CD14-positive monocyte (primary cell): Measurements from ENCODE around the gene TMTC2. TPM values are rescaled to one million over a fixed set of nuclear protein-coding genes. Genes with fewer than 3 reads are reported as not detected.

Source experiments
- DNase-seq, 3 donors: peaks; one replicate each; pipeline ENCODE4 v3.0.0-alpha.2; 2011 to 2022
- H2AFZ ChIP-seq: 2 replicates; pipeline ENCODE4 v1.6.0; 2012; ENCODE audit warnings: mild to moderate bottlenecking, low read depth, low read length, inconsistent platforms; ENCODE audit not compliant: insufficient read depth, poor library complexity, severe bottlenecking
- H3K27ac ChIP-seq, 2 donors: 1 replicate in 1 of 2; 2 replicates in 1 of 2; pipeline ENCODE4 v1.5.1; 2012 to 2013; ENCODE audit warnings: low read length in 2 of 2, control low read depth in 1 of 2, inconsistent platforms in 1 of 2, low read depth in 1 of 2, mild to moderate bottlenecking in 1 of 2
- H3K27me3 ChIP-seq, 2 donors: one replicate each; pipeline versions ENCODE4 v1.6.0 to v1.6.1; 2011 to 2013; ENCODE audit warnings: low read length in 2 of 2; ENCODE audit not compliant: control insufficient read depth in 2 of 2, insufficient read depth in 2 of 2
- H3K36me3 ChIP-seq, 2 donors: replicated peaks in 1 of 2; 1 replicate in 1 of 2; 2 replicates in 1 of 2; pipeline versions ENCODE4 v1.5.1 to v1.6.1; 2012 to 2013; ENCODE audit warnings: low read length in 2 of 2, control low read depth in 1 of 2, inconsistent platforms in 1 of 2, mild to moderate bottlenecking in 1 of 2; ENCODE audit not compliant: insufficient read depth in 2 of 2, control insufficient read depth in 1 of 2
- H3K4me1 ChIP-seq, 2 donors: 1 replicate in 1 of 2; 2 replicates in 1 of 2; pipeline versions ENCODE4 v1.5.1 to v1.6.1; 2012 to 2013; ENCODE audit warnings: low read length in 2 of 2, control low read depth in 1 of 2, inconsistent platforms in 1 of 2, mild to moderate bottlenecking in 1 of 2, moderate library complexity in 1 of 2; ENCODE audit not compliant: insufficient read depth in 2 of 2, control insufficient read depth in 1 of 2
- H3K4me2 ChIP-seq: replicated peaks from 2 replicates; pipeline ENCODE3; 2012; ENCODE audit warnings: low read length, moderate library complexity, mild to moderate bottlenecking; ENCODE audit not compliant: poor library complexity, severe bottlenecking; ENCODE audit errors: extremely low read depth
- H3K4me3 ChIP-seq, 3 experiments: fragments of 200-600 bp in 1 of 3; sonication (generic) in 1 of 3; replicated peaks in 1 of 3; 1 replicate in 2 of 3; 2 replicates in 1 of 3; pipeline ENCODE4 v1.5.1; 2011 to 2013; ENCODE audit warnings: low read length in 3 of 3, mild to moderate bottlenecking in 3 of 3, control low read depth in 2 of 3, low read depth in 2 of 3, inconsistent platforms in 1 of 3, moderate library complexity in 1 of 3
- H3K79me2 ChIP-seq: 2 replicates; pipeline ENCODE4 v1.6.0; 2012; ENCODE audit warnings: mild to moderate bottlenecking, control low read depth, inconsistent platforms, low read length, moderate library complexity; ENCODE audit not compliant: insufficient read depth
- H3K9ac ChIP-seq: 2 replicates; pipeline ENCODE4 v1.6.0; 2017; ENCODE audit warnings: low read length, mild to moderate bottlenecking; ENCODE audit not compliant: insufficient read depth, poor library complexity, severe bottlenecking
- H3K9me3 ChIP-seq, 2 donors: replicated peaks in 1 of 2; 1 replicate in 1 of 2; 2 replicates in 1 of 2; pipeline versions ENCODE4 v1.5.1 to v1.6.1; 2012 to 2013; ENCODE audit warnings: low read length in 2 of 2, control low read depth in 1 of 2; ENCODE audit not compliant: control insufficient read depth in 1 of 2, insufficient read depth in 1 of 2
- H4K20me1 ChIP-seq: 2 replicates; pipeline ENCODE4 v1.6.0; 2012; ENCODE audit warnings: mild to moderate bottlenecking, low read length, control low read depth, moderate library complexity; ENCODE audit not compliant: insufficient read depth
- H3K27ac Mint-ChIP-seq, 7 donors: one replicate each; pipeline ENCODE4 v1.8.0; 2020; ENCODE audit warnings: mild to moderate bottlenecking in 7 of 7, mixed read lengths in 7 of 7, moderate library complexity in 6 of 7, inconsistent platforms in 2 of 7
- H3K27me3 Mint-ChIP-seq, 3 donors: one replicate each; pipeline ENCODE4 v1.8.0; 2021 to 2022; ENCODE audit warnings: low read depth in 3 of 3, mild to moderate bottlenecking in 3 of 3, mixed read lengths in 3 of 3, moderate library complexity in 3 of 3, inconsistent platforms in 1 of 3
- H3K36me3 Mint-ChIP-seq, 2 donors: one replicate each; pipeline ENCODE4 v1.8.0; 2020; ENCODE audit warnings: mixed read lengths in 2 of 2, inconsistent platforms in 1 of 2, mild to moderate bottlenecking in 1 of 2
- H3K4me1 Mint-ChIP-seq: one replicate; pipeline ENCODE4 v1.8.0; 2020; ENCODE audit warnings: mild to moderate bottlenecking, mixed read lengths
- H3K4me3 Mint-ChIP-seq, 2 donors: one replicate each; pipeline ENCODE4 v1.8.0; 2020; ENCODE audit warnings: mild to moderate bottlenecking in 2 of 2, mixed read lengths in 2 of 2, moderate library complexity in 1 of 2
- H3K9me3 Mint-ChIP-seq, 7 donors: one replicate each; pipeline ENCODE4 v1.8.0; 2020 to 2022; ENCODE audit warnings: mixed read lengths in 7 of 7, mild to moderate bottlenecking in 6 of 7, moderate library complexity in 6 of 7, inconsistent platforms in 2 of 7
- WGBS: methylation state at CpG from one replicate; pipeline ENCODE4 v1.1.5; 2013; ENCODE audit warnings: missing lambda C conversion rate; ENCODE audit not compliant: insufficient coverage; 5-methylcytosine and 5-hydroxymethylcytosine counted together
- intact Hi-C, 2 donors: fragments of 100-400 bp; cut with micrococcal nuclease; formaldehyde crosslinking; loops; one replicate each; pipeline versions ENCODE4 v1.15.0 to v1.15.1; 2023
- polyA plus RNA-seq, 3 donors: library from polyadenylated mRNA; depleted of rRNA in 1 of 3; unstranded in 2 of 3; stranded (reverse) in 1 of 3; fragments of 300-500 nt in 2 of 3; fragments of >200 nt in 1 of 3; fragmentation: Illumina TruSeq in 2 of 3; gene quantifications; 1 replicate in 2 of 3; 2 replicates in 1 of 3; pipeline ENCODE4 v1.2.3, GENCODE V29; 2012 to 2021
- TF ChIP-seq, protein P1 (sequence below): fragments of 200-600 bp; IDR thresholded peaks from one replicate; pipeline ENCODE4 v1.8.0; 2022; ENCODE audit warnings: antibody characterized with exemption, mild to moderate bottlenecking

TMTC2 gene
- polyA plus RNA-seq, 3 donors, result 2.5 to 15.7 (median 3.3) TPM

DNA sequence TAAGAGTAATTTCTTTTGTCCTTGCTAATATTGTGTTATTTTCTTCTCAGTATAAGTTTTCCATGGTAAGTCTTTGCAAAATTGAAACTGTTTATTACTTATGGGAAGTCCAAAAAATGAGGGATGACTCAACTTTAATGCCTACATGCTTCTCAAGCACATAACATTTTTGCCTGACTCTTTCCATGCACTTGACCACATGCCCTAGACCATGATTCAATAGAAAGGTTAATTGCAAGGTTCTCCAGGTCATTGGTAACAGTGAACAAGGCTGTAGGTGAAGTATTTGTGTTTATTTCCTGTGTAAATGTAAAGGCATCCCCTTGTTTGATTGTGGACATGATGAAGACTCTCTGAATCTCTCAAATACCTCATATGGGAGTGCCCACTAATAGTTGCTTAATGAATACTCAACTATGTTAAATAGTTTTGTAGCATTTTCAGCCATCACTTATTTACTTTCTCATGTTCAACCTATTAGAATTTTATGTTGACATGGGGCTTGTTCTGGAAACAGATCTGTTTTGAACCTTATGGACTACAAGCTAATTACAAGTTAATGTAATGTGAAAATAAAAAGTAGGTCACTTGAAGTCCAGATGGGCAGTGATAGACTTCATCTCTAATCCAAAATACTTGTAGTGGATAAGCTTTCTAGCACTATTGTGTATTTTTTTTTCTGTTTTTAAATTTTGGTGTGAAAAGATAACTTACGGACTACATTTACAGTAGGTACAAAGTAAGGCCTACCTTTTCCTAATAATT lies 131.7 kb downstream of the TMTC2 start:
- no peak overlapping the region for H3K4me3 ChIP-seq
- peaks cover 13 to 37% of the 10 kb centered on the region in 2 donors for H3K36me3 ChIP-seq
- intact Hi-C loops, result no loop called here
- H3K4me1 ChIP-seq, result peaks cover 3 to 6% of the 10 kb centered on the region in 2 donors
- WGBS, result no CpG with 5 or more reads among the region's 1 CpG
- no peaks in the 10 kb centered on the region for H4K20me1 ChIP-seq
- TF ChIP-seq, protein P1, sequence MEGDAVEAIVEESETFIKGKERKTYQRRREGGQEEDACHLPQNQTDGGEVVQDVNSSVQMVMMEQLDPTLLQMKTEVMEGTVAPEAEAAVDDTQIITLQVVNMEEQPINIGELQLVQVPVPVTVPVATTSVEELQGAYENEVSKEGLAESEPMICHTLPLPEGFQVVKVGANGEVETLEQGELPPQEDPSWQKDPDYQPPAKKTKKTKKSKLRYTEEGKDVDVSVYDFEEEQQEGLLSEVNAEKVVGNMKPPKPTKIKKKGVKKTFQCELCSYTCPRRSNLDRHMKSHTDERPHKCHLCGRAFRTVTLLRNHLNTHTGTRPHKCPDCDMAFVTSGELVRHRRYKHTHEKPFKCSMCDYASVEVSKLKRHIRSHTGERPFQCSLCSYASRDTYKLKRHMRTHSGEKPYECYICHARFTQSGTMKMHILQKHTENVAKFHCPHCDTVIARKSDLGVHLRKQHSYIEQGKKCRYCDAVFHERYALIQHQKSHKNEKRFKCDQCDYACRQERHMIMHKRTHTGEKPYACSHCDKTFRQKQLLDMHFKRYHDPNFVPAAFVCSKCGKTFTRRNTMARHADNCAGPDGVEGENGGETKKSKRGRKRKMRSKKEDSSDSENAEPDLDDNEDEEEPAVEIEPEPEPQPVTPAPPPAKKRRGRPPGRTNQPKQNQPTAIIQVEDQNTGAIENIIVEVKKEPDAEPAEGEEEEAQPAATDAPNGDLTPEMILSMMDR, result no peak
- no peak overlapping the region for H3K27ac ChIP-seq
- H3K9me3 Mint-ChIP-seq, result peaks cover 0 to 3% (median 0%) of the 10 kb centered on the region in 7 donors
- no peak for DNase-seq
- no peak overlapping the region for H2AFZ ChIP-seq
- no peaks in the 10 kb centered on the region for H3K27me3 Mint-ChIP-seq
- no peak overlapping the region for H3K27ac Mint-ChIP-seq
- H3K9me3 ChIP-seq, result no peaks in the 10 kb centered on the region
- no peaks in the 10 kb centered on the region for H3K79me2 ChIP-seq
- H3K4me2 ChIP-seq, result no peak overlapping the region
- H3K4me1 Mint-ChIP-seq, result peaks cover 18% of the 10 kb centered on the region
- peaks cover 37 to 61% of the 10 kb centered on the region in 2 donors for H3K36me3 Mint-ChIP-seq
- no peak overlapping the region for H3K9ac ChIP-seq
- no peak overlapping the region for H3K4me3 Mint-ChIP-seq
- H3K27me3 ChIP-seq, result no peaks in the 10 kb centered on the region

DNA sequence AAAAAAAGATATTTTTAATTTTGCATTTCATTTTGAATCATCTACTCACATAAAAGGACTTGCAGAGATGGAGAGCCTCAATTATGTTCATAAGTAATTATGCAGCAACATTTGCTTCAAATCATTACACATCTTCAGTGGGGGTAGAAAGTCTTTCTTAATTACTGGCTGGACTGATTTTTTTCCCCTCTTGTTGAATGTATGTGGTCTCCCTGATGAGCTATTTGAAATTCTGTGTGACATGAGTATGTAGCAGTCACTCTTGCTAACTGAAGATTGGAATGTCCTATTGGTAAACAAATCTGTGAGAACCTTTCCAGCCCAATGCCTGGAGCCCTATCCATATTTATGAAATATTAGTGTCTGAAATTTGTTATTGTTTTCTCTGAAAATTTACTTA lies 139.8 kb downstream of the TMTC2 start:
- Histone ChIP-seq H3K79me2 (no peaks in the 10 kb centered on the region), H3K36me3 (no peaks in the 10 kb centered on the region), H4K20me1 (no peaks in the 10 kb centered on the region), H3K27me3 (no peaks in the 10 kb centered on the region), H3K4me1 (peaks cover 8 to 9% of the 10 kb centered on the region in 2 donors), H3K27ac (no peak overlapping the region), H3K4me2 (no peak overlapping the region), H2AFZ (no peak overlapping the region), H3K9me3 (no peaks in the 10 kb centered on the region), H3K9ac (no peak overlapping the region), H3K4me3 (no peak overlapping the region)
- Mint-ChIP-seq H3K27ac (no peak overlapping the region), H3K4me1 (peaks cover 28% of the 10 kb centered on the region), H3K4me3 (no peak overlapping the region), H3K27me3 (no peaks in the 10 kb centered on the region), H3K36me3 (peaks cover 14 to 35% of the 10 kb centered on the region in 2 donors), H3K9me3 (no peaks in the 10 kb centered on the region)
- intact Hi-C loops, result no loop called here
- TF ChIP-seq, protein P1, result no peak
- no peak for DNase-seq
